ENCODE measurements around the gene PKDREJ. TPM values are rescaled to one million over a fixed set of nuclear protein-coding genes. Genes with fewer than 3 reads are reported as not detected.

PKDREJ gene
- total RNA-seq, 4 donors from 2014 or later = under 0.01 to 0.23 (median 0.10) TPM; not detected in 1

GRCh38 chr22:46241396-46242007 is 21.6 kb downstream of the PKDREJ start:
- peaks cover 0 to 54% of the 10 kb centered on the region in 2 donors for H3K36me3 ChIP-seq
- H3K4me1 ChIP-seq = peaks cover 0 to 50% (median 0%) of the 10 kb centered on the region in 3 donors
- no peak overlapping the region for H3K4me3 ChIP-seq
- H3K27me3 ChIP-seq = no peaks in the 10 kb centered on the region
- no peak for ATAC-seq
- no peaks in the 10 kb centered on the region for H3K9me3 ChIP-seq
- WGBS, 2 donors (ENCODE audit: low coverage in 1 of 2) = 59 to 65% methylated on average over 5 of the region's 5 CpGs
- H3K27ac ChIP-seq = no peak overlapping the region
- no peak for TF ChIP-seq POLR2AphosphoS5 (IDR thresholded peaks at IDR 0.05)
- no peak for TF ChIP-seq EP300 (IDR thresholded peaks at IDR 0.05)
- TF ChIP-seq, protein P1, sequence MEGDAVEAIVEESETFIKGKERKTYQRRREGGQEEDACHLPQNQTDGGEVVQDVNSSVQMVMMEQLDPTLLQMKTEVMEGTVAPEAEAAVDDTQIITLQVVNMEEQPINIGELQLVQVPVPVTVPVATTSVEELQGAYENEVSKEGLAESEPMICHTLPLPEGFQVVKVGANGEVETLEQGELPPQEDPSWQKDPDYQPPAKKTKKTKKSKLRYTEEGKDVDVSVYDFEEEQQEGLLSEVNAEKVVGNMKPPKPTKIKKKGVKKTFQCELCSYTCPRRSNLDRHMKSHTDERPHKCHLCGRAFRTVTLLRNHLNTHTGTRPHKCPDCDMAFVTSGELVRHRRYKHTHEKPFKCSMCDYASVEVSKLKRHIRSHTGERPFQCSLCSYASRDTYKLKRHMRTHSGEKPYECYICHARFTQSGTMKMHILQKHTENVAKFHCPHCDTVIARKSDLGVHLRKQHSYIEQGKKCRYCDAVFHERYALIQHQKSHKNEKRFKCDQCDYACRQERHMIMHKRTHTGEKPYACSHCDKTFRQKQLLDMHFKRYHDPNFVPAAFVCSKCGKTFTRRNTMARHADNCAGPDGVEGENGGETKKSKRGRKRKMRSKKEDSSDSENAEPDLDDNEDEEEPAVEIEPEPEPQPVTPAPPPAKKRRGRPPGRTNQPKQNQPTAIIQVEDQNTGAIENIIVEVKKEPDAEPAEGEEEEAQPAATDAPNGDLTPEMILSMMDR (IDR thresholded peaks at IDR 0.05) = no peak
- no peak for TF ChIP-seq POLR2A (IDR thresholded peaks at IDR 0.05)

GRCh38 chr22:46240907-46241306 is 22.2 kb downstream of the PKDREJ start:
- 70 to 77% methylated on average over 6 to 7 of the region's 7 CpGs for WGBS, 2 donors (ENCODE audit: low coverage in 1 of 2)
- Histone ChIP-seq H3K36me3 (peaks cover 0 to 60% of the 10 kb centered on the region in 2 donors), H3K4me1 (peaks cover 0 to 45% (median 0%) of the 10 kb centered on the region in 3 donors), H3K27me3 (no peaks in the 10 kb centered on the region), H3K27ac (no peak overlapping the region), H3K4me3 (no peak overlapping the region), H3K9me3 (no peaks in the 10 kb centered on the region)
- ATAC-seq = no peak
- TF ChIP-seq POLR2A (IDR thresholded peaks at IDR 0.05) (no peak), POLR2AphosphoS5 (IDR thresholded peaks at IDR 0.05) (no peak), EP300 (IDR thresholded peaks at IDR 0.05) (no peak)
- TF ChIP-seq, protein P1 (IDR thresholded peaks at IDR 0.05) = no peak

GRCh38 chr22:46240506-46240905 is 22.6 kb downstream of the PKDREJ start:
- ATAC-seq = no peak
- no peak overlapping the region for H3K27ac ChIP-seq
- TF ChIP-seq, protein P1 (IDR thresholded peaks at IDR 0.05) = no peak
- TF ChIP-seq EP300 (IDR thresholded peaks at IDR 0.05) = no peak
- no peak for TF ChIP-seq POLR2AphosphoS5 (IDR thresholded peaks at IDR 0.05)
- TF ChIP-seq POLR2A (IDR thresholded peaks at IDR 0.05) = no peak
- H3K4me1 ChIP-seq = peaks cover 0 to 41% (median 0%) of the 10 kb centered on the region in 3 donors
- WGBS, 2 donors (ENCODE audit: low coverage in 1 of 2) = 85 to 88% methylated on average over 5 of the region's 6 CpGs
- no peaks in the 10 kb centered on the region for H3K9me3 ChIP-seq
- H3K36me3 ChIP-seq = peaks cover 0 to 64% of the 10 kb centered on the region in 2 donors
- no peak overlapping the region for H3K4me3 ChIP-seq
- no peaks in the 10 kb centered on the region for H3K27me3 ChIP-seq

- Histone ChIP-seq H3K4me3 (no peak overlapping the region), H3K36me3 (peaks cover 0 to 66% of the 10 kb centered on the region in 2 donors), H3K27ac (peak overlapping the region in 1 of 4 donors; percentile 27), H3K9me3 (no peaks in the 10 kb centered on the region), H3K27me3 (no peaks in the 10 kb centered on the region), H3K4me1 (peaks cover 0 to 37% (median 0%) of the 10 kb centered on the region in 3 donors)
- WGBS, 2 donors (ENCODE audit: low coverage in 1 of 2) = no CpG with 5 or more reads among the region's 2 CpGs
- ATAC-seq = no peak
- TF ChIP-seq POLR2AphosphoS5 (IDR thresholded peaks at IDR 0.05) = no peak
These were observed 23.1 kb downstream of the PKDREJ start for GRCh38 chr22:46240073-46240472.

DNA sequence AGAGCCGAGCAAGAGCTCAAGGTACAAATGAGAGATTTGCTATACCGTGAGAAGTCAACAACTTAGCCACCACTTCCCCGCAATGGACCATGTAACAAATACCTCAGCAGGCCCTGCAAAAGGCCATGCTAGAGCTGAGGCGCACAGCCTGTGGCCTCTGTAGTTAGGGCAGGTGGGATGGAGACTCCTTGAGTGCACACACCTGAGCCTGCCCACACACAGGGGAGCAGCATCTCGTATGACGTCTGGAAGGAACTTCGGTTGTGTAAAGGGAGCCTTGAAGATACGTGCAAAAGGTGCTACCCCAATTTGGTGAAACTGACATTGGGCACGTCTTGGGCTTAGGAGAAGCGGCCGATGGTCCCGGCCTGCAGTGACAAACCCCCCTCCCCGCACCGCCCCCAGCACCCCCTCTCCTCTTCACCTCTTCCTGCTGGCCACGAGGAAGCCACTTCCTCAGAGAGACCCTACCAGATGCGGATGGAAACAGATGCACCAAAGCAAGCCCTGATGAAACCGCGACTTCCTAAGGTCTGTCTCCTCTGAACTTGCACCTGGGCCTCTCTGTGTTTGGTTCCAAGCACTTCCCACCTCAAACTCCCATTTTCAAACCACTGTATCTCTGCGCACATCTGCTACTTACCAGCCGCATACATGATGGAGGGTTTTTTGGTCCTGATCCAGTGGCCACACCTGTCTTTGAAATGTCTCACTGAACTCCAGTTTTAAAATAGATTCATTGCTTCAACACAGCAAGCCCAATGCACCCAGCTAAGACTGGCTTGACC is 23.7 kb downstream of the PKDREJ start:
- Histone ChIP-seq H3K27ac (peak overlapping the region in 2 of 4 donors; percentile 67 to 80), H3K27me3 (no peaks in the 10 kb centered on the region), H3K4me1 (peaks cover 0 to 31% (median 0%) of the 10 kb centered on the region in 3 donors), H3K36me3 (peaks cover 0 to 63% of the 10 kb centered on the region in 2 donors), H3K4me3 (no peak overlapping the region), H3K9me3 (no peaks in the 10 kb centered on the region)
- no peak for ATAC-seq
- 81 to 86% methylated on average over 9 to 12 of the region's 20 CpGs for WGBS, 2 donors (ENCODE audit: low coverage in 1 of 2)
- TF ChIP-seq EP300 (IDR thresholded peaks at IDR 0.05) = no peak
- no peak for TF ChIP-seq POLR2AphosphoS5 (IDR thresholded peaks at IDR 0.05)
- TF ChIP-seq, protein P1 (IDR thresholded peaks at IDR 0.05) = no peak
- TF ChIP-seq POLR2A (IDR thresholded peaks at IDR 0.05) = no peak
